ENCODE data around the gene LYST.
A peak's percentile ranks its signal among the peaks of the same experiment; 100 is the strongest.

Gene LYST

DNA sequence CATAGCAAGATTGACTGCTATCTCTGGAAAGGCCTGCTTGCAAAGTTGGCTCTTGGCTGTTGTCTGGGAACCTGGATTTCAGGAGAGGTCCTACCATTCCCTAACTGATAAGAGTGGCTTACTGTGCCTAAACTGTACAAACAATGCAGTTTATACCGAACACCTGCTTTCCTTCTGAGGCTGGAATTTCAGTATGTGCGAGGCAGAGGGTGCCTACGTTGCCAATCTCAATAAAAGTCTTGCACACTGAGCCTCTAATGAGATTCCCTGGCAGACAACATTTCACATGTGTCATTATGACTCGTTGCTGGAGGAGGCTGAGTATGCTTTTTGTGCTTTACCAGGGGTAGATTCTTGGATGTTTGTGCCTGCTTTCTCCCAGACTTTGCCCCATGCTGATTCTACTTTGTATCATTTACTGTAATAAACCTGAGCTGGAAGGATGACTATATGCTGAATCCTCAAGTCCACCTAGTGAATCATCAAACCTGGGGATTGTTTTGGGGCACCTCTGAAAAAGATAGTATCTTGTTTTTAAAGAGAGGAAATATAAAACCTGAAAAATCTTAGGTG is 158.2 kb downstream of the LYST start:
- DNase-seq, result peak; percentile 17

DNA sequence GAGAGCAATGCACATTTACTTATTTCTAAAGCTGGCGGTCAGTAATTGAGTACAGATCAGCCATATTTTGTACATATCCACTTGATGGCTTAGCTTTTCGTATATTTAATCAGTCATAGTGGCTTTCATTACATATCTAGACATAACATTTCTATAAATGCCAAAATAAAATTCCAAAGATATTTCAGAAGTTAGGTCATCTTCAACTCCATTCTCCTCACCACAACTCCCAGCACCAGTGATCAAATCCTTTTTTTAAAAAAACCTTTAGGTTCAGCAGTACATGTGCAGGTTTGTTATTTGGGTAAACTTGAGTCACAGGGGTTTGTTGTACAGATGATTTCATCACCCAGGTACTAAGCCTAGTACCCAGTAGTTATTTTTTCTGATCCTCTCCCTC is 163.2 kb downstream of the LYST start:
- DNase-seq, result no peak

GRCh38 chr1:235702412-235702811 is 164.3 kb downstream of the LYST start:
- DNase-seq, result no peak

DNA sequence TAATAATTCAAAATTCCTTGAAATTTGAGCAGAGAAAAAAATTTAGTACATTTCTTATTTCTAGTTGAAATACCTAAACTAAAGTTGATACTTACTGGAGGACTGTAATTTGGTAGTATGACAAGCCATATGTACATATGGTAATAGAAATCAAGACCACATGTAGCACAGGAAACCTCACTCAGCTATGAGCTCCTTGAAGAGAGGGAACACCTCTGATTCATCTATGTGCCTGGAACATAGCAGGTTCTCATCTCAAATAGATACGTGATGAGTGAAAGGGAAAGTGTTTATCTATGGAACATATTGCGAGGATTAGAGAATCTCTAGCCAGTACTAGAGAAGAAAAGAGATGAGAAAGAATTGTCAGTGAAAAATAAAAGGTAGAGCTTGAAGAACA is 169.2 kb downstream of the LYST start:
- no peak for DNase-seq

DNA sequence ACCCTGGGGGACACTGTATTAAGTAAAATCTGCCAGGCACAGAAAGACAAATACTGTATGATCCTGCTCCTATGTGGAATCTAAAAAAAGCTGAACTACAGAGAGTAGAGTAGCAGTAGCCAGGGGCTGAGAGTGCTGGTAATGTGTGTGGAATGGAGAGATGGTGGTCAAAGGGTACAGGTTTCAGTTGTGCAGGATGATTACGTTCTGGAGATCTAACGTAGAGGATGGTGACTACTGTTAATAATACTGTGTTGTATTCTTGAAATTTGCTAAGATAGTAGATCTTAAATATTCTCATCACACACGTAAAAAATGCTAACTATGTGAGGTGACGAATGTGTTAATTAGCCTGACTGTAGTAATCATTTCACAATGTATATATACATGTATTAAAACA is 177.3 kb downstream of the LYST start:
- DNase-seq, result no peak

DNA sequence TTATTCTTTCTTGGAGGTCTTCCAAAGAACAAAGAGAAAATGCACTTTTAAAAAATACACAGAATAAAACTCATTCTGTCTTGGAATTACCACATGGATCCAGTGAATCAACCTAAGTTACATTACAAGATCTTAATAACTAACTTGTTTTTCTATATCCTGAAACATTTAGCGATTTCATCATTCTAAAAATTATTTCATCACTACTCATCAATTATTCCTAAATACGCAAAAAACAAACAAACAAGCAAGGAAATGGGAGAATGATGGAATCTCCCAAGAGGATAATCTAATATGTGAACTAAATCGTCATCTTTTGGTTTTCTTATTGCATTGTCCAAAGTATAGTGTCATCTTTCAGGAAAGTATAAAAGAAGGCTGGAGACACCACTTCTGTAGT is 178.6 kb downstream of the LYST start:
- no peak for DNase-seq

GRCh38 chr1:235683653-235684052 is 183.1 kb downstream of the LYST start:
- DNase-seq, result no peak

- no peak for DNase-seq
Measured at GRCh38 chr1:235682216-235682615, 184.5 kb downstream of the LYST start.

- peak; percentile 50 for DNase-seq
Measured at GRCh38 chr1:235679644-235680043, 187.1 kb downstream of the LYST start.

DNA sequence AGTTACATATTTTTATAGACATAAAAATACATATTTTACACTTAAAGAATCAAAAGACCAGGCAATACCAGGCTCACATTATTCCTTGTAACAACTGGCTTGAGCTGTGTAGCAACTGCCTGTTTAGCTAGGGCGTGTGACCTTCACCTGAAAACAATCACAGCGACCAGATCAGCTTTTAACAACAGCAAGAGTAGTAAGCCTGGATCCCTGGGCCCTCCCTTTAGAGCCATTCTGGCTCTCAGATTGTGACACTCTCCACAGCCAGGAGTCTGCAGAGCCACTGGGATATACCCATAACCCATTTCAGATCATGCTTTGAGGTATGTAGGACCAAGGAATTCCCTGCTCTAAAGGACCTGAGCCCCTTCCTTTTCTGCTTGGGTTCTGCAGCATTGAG is 187.7 kb downstream of the LYST start:
- peak; percentile 24 for DNase-seq

DNA sequence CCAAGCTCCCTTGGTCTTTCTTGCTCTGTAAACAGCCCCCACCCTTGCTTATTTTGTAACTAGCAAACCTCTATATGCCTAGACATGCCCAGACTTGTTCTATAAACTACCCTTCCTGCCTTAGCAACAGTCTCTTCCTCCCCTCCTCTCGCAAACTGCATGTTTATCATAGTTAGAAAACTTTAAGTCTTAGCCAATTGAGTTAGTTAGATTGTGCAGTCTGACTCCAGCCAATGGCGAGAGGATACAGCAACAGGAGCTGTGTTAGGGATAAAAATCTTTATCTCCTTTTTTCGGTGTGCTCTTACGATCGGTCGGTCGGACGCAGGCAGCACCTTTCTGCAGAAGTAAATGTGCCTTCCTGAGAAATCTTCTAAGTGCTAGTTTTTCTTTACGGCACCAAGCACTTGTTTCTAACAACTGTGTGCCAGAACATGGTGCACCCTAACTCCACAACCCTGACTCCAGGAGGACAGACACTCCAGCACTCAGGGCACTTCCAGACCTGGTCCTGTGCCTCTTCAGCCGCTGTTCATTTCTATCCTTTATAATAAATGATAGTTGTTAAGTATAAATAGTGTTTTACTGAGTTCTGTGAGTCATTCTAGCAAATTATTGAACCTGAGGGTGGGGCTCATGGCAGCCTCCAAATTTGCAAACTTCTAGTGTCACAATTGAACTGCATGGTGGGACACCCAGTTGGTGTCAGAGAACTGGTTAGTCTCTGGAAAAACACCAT is 191.4 kb downstream of the LYST start:
- peak; percentile 70 for DNase-seq

GRCh38 chr1:235673981-235674380 is 192.7 kb downstream of the LYST start:
- no peak for DNase-seq

- no peak for DNase-seq
Measured at GRCh38 chr1:235671992-235672391, 194.7 kb downstream of the LYST start.

GRCh38 chr1:235670157-235670776 is 196.4 kb downstream of the LYST start:
- peak; percentile 52 for DNase-seq

- no peak for DNase-seq
Measured at GRCh38 chr1:235669277-235669676, 197.4 kb downstream of the LYST start.

DNA sequence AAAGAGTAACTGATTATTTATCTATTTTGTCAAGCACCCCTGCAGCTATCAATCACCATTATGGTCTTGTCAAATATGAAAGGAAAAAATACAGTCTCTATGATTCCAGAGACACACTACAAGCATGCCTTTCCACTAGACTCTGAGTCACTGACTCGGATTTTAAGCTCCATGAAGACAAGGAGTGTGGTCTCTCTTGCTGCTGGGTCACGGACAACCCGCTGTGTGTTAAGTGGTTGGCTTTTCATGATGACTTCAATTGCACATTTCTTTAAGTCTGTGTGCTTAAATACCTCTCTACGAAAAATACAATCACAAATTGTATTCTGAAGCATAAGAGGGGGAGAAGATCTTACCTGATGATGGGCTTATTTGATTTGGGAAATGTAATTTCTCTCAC is 203.1 kb downstream of the LYST start:
- peak; percentile 12 for DNase-seq

GRCh38 chr1:235661568-235661967 is 205.1 kb downstream of the LYST start:
- DNase-seq, result no peak

GRCh38 chr1:235659186-235659771 is 207.4 kb downstream of the LYST start:
- no peak for DNase-seq

- DNase-seq, result peak; percentile 71
Measured at GRCh38 chr1:235657747-235658526, 208.8 kb downstream of the LYST start.

DNA sequence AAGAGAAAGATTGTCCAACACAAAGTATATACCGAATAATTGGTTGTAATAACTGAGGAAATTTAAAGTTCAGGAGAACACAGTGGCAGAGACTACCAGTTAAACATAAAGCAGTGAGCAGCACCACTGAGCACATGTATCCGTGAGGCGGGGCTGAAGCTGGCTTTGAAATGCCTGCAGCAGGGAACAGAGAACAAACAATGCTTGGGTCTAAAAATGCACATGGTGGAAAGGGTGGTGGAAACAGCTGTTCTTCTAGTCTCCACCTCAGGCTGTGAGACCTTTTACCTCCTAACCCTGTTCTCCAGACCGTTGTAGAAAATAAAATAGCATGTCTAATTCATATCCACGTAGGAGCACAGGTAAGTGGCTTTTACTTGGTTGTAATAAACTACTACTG is 209.4 kb downstream of the LYST start:
- peak; percentile 88 for DNase-seq

DNA sequence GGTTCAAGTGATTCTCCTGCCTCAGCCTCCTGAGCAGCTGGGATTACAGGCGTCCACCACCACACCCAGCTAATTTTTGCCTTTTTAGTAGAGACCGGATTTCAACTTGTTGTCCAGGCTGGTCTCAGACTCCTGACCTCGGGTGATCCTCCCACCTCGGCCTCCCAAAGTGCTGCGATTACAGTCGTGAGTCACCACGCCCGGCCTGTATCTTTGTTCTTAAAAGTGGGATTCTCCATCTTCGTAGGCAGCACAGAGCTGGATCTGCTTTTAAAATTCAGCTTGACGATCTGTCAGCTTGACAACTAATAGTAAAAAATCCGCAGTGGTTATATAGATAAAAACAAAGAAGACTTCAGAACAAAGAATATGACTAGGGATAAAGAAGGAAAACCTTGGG is 214.3 kb downstream of the LYST start:
- DNase-seq, result no peak

GRCh38 chr1:235651170-235651806 is 215.4 kb downstream of the LYST start:
- DNase-seq, result no peak

All from NCI-H69 (cell line).